ENCODE measurements around the gene PM20D2.

Gene PM20D2

GRCh38 chr6:89145091-89145955 lies 532 bp upstream of the PM20D2 start:
- peak in 1 of 2 experiments; percentile 9 for DNase-seq

GRCh38 chr6:89146718-89147700 lies 1.2 kb downstream of the PM20D2 start:
- no peak for DNase-seq

- DNase-seq = no peak
Observed at GRCh38 chr6:89148016-89148750, 2.3 kb downstream of the PM20D2 start.

- DNase-seq = no peak
Observed at GRCh38 chr6:89154131-89154530, 8.3 kb downstream of the PM20D2 start.

- DNase-seq = no peak
Observed at GRCh38 chr6:89160331-89161092, 14.7 kb downstream of the PM20D2 start.

GRCh38 chr6:89161326-89162046 lies 15.6 kb downstream of the PM20D2 start:
- no peak for DNase-seq

- DNase-seq = no peak
Observed at GRCh38 chr6:89162047-89162371, 16.2 kb downstream of the PM20D2 start.

GRCh38 chr6:89172131-89172530 lies 26.3 kb downstream of the PM20D2 start:
- DNase-seq = no peak

GRCh38 chr6:89173634-89174033 lies 27.8 kb downstream of the PM20D2 start:
- DNase-seq = no peak

- no peak for DNase-seq
Observed at GRCh38 chr6:89180112-89180511, 34.3 kb downstream of the PM20D2 start.

- no peak for DNase-seq
Observed at GRCh38 chr6:89180971-89181370, 35.1 kb downstream of the PM20D2 start.

- no peak for DNase-seq
Observed at GRCh38 chr6:89183294-89183693, 37.4 kb downstream of the PM20D2 start.

GRCh38 chr6:89184344-89184743 lies 38.5 kb downstream of the PM20D2 start:
- no peak for DNase-seq

GRCh38 chr6:89186762-89187161 lies 40.9 kb downstream of the PM20D2 start:
- no peak for DNase-seq

GRCh38 chr6:89187504-89187903 lies 41.6 kb downstream of the PM20D2 start:
- no peak for DNase-seq

GRCh38 chr6:89190741-89191140 lies 44.9 kb downstream of the PM20D2 start:
- no peak for DNase-seq

GRCh38 chr6:89194559-89194958 lies 48.7 kb downstream of the PM20D2 start:
- no peak for DNase-seq

- no peak for DNase-seq
Observed at GRCh38 chr6:89197141-89197540, 51.3 kb downstream of the PM20D2 start.

- no peak for DNase-seq
Observed at GRCh38 chr6:89198235-89198634, 52.4 kb downstream of the PM20D2 start.

- no peak for DNase-seq
Observed at GRCh38 chr6:89199579-89199978, 53.7 kb downstream of the PM20D2 start.

GRCh38 chr6:89200706-89201215 lies 54.9 kb downstream of the PM20D2 start:
- DNase-seq = no peak

All from cerebellar nuclear complex (tissue), 1 donor.